Measurements from ENCODE around the gene PNO1.
"Not testable (repeated sequence)": the region's sequence is repeated elsewhere in the genome, so short reads cannot be mapped to it uniquely, and the experiment has no call there.

The PNO1 gene

GRCh38 chr2:68158134-68158447, 403 bp downstream of the PNO1 start:
- no peak for DNase-seq

- no peak for DNase-seq
These were observed 6.0 kb downstream of the PNO1 start for GRCh38 chr2:68163641-68164040.

- DNase-seq, result no peak
These were observed 9.5 kb downstream of the PNO1 start for GRCh38 chr2:68167186-68167585.

GRCh38 chr2:68169308-68169707, 11.6 kb downstream of the PNO1 start:
- DNase-seq, result no peak

GRCh38 chr2:68171146-68171545, 13.5 kb downstream of the PNO1 start:
- no peak for DNase-seq

- DNase-seq, result no peak
These were observed 14.0 kb downstream of the PNO1 start for GRCh38 chr2:68171684-68172083.

GRCh38 chr2:68172521-68172920, 14.8 kb downstream of the PNO1 start:
- DNase-seq, result no peak

- DNase-seq, result no peak
These were observed 15.5 kb downstream of the PNO1 start for GRCh38 chr2:68172990-68173700.

GRCh38 chr2:68175210-68175609, 17.5 kb downstream of the PNO1 start:
- DNase-seq, result not testable (repeated sequence)

- DNase-seq, result no peak
These were observed 19.0 kb downstream of the PNO1 start for GRCh38 chr2:68176657-68177056.

- no peak for DNase-seq
These were observed 19.9 kb downstream of the PNO1 start for GRCh38 chr2:68177541-68177940.

GRCh38 chr2:68178432-68178831, 20.7 kb downstream of the PNO1 start:
- no peak for DNase-seq

- DNase-seq, result no peak
These were observed 21.4 kb downstream of the PNO1 start for GRCh38 chr2:68178954-68179627.

- no peak for DNase-seq
These were observed 25.2 kb downstream of the PNO1 start for GRCh38 chr2:68182902-68183301.

GRCh38 chr2:68185541-68186164, 28.0 kb downstream of the PNO1 start:
- DNase-seq, result peak; percentile 56

- no peak for DNase-seq
These were observed 29.6 kb downstream of the PNO1 start for GRCh38 chr2:68187329-68187728.

GRCh38 chr2:68188831-68189230, 31.1 kb downstream of the PNO1 start:
- no peak for DNase-seq

- DNase-seq, result no peak
These were observed 32.5 kb downstream of the PNO1 start for GRCh38 chr2:68189991-68190784.

- DNase-seq, result no peak
These were observed 33.5 kb downstream of the PNO1 start for GRCh38 chr2:68190991-68191731.

GRCh38 chr2:68193144-68193543, 35.5 kb downstream of the PNO1 start:
- no peak for DNase-seq

GRCh38 chr2:68193787-68194372, 36.2 kb downstream of the PNO1 start:
- DNase-seq, result no peak

- DNase-seq, result no peak
These were observed 37.4 kb downstream of the PNO1 start for GRCh38 chr2:68195096-68195495.
